ENCODE results near the gene SSUH2. TPM values are rescaled to one million over a fixed set of nuclear protein-coding genes. Genes with fewer than 3 reads are reported as not detected.

The SSUH2 gene, protein sequence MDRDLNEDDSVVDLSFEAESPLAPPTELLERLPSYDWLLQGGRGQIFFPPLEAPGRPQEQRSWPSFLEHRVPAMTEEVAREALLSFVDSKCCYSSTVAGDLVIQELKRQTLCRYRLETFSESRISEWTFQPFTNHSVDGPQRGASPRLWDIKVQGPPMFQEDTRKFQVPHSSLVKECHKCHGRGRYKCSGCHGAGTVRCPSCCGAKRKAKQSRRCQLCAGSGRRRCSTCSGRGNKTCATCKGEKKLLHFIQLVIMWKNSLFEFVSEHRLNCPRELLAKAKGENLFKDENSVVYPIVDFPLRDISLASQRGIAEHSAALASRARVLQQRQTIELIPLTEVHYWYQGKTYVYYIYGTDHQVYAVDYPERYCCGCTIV
- total RNA-seq: 0.09 and 0.35 TPM in 2 replicates

DNA sequence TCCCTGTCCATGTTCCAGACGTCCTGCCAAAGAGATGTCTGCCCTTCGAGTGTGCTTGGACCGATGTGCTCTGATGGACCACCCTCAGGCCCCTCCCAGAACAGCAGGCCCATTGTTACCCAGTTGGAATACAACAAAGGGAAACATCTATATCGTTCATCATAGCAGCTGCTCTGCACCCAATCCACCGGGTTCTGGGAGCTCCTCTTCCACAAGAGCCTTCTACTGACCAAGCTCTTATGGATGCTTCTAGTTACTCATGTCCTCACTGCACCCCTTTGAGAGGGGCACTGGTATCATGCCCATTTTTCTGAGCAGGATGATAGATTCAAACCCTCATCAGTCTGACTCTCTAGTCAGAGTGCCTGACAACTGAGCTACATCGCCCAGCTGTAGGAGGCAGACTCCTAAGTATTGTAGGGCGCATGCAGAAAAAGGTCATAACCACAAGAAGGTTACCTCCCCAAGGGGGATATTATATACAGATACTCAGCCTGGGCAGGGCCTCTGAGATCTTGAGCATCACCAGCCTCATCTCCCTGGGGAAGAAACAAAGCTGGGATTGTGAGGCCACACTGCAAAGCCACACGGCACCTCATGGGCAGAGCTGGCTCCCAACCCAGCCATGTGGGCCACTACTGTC, at the start of gene SSUH2:
Gene SSUH2, minus strand, starts transcription at position 51 of the 643 bp plus-strand sequence. Its CDS starts 40 bp downstream, at position 11.

Other genes with a start within 250 kb of the SSUH2 start
- 8.4 and 9.7 TPM in 2 replicates for gene LMCD1, start 143.0 kb downstream of the SSUH2 start, total RNA-seq
- not detected in 2 replicates for gene CAV3, start 89.0 kb upstream of the SSUH2 start, total RNA-seq
- gene OXTR, start 124.8 kb upstream of the SSUH2 start, total RNA-seq: 0.63 and 0.65 TPM in 2 replicates

Data from airway epithelial cell (primary cell).